Bronchial epithelial cell (primary cell): ENCODE data around the gene RHBDL3. TPM values are rescaled to one million over a fixed set of nuclear protein-coding genes. Genes with fewer than 3 reads are reported as not detected.

Experiments used
- DNase-seq: peaks from one replicate; pipeline ENCODE4 v3.0.0-alpha.2; 2010; ENCODE audit warnings: low read depth
- FAIRE-seq: peaks from 2 replicates; lab custom pipeline; 2011; peaks lifted over from hg19 to GRCh38; lab: Jason Lieb, UNC
- H3K27me3 ChIP-seq: 2 replicates; pipeline ENCODE4 v1.5.1; 2011; ENCODE audit warnings: low read length; ENCODE audit not compliant: control insufficient read depth, insufficient read depth
- H3K36me3 ChIP-seq: 2 replicates; pipeline ENCODE4 v1.5.1; 2011; ENCODE audit warnings: low read length; ENCODE audit not compliant: control insufficient read depth, insufficient read depth
- H3K4me3 ChIP-seq: 2 replicates; pipeline ENCODE4 v1.5.1; 2011; ENCODE audit warnings: mild to moderate bottlenecking, low read depth, low read length, control low read depth
- total RNA-seq: library from RNA; depleted of rRNA; stranded (reverse); fragments of >200 nt; gene quantifications from 2 replicates; pipeline ENCODE4 v1.2.1, GENCODE V29; 2014
- TF ChIP-seq, protein P1 (sequence below): IDR thresholded peaks from 2 replicates; pipeline ENCODE4 v1.5.1; 2011; ENCODE audit warnings: mild to moderate bottlenecking, moderate library complexity, low read length, control low read depth, inconsistent platforms; ENCODE audit not compliant: insufficient read depth, severe bottlenecking

The RHBDL3 gene
- total RNA-seq, 1 donor from 2014 or later, result not detected

- DNase-seq, result no peak
- H3K4me3 ChIP-seq, result no peak overlapping the region
- TF ChIP-seq, protein P1, sequence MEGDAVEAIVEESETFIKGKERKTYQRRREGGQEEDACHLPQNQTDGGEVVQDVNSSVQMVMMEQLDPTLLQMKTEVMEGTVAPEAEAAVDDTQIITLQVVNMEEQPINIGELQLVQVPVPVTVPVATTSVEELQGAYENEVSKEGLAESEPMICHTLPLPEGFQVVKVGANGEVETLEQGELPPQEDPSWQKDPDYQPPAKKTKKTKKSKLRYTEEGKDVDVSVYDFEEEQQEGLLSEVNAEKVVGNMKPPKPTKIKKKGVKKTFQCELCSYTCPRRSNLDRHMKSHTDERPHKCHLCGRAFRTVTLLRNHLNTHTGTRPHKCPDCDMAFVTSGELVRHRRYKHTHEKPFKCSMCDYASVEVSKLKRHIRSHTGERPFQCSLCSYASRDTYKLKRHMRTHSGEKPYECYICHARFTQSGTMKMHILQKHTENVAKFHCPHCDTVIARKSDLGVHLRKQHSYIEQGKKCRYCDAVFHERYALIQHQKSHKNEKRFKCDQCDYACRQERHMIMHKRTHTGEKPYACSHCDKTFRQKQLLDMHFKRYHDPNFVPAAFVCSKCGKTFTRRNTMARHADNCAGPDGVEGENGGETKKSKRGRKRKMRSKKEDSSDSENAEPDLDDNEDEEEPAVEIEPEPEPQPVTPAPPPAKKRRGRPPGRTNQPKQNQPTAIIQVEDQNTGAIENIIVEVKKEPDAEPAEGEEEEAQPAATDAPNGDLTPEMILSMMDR, result no peak
- H3K27me3 ChIP-seq, result no peaks in the 10 kb centered on the region
- no peak for FAIRE-seq
- no peaks in the 10 kb centered on the region for H3K36me3 ChIP-seq
Measured at GRCh38 chr17:32235588-32235987, 30.0 kb upstream of the RHBDL3 start.

GRCh38 chr17:32239456-32239855, 26.2 kb upstream of the RHBDL3 start:
- DNase-seq (no peak), FAIRE-seq (no peak)
- H3K27me3 ChIP-seq, result no peaks in the 10 kb centered on the region
- H3K4me3 ChIP-seq, result no peak overlapping the region
- H3K36me3 ChIP-seq, result no peaks in the 10 kb centered on the region
- TF ChIP-seq, protein P1, result no peak

DNA sequence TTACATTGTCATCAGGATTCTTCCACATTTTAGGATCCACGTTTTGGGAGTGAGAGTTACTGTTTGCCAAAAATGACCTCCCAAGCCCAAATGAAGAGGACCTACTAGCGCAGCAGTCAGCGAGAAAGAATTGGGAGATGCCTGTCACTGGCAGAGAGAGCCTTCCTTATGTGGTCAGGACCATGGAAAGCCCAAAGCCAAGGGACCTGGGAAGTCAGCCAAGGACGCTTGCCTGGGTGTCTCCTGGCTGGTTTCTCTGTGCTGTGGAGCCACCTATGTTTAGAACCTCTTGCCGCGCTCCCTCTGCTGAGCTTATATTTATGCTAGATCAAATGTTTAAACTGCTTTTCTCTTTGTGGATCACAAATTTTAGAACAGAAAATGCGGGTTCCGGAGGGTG, 24.9 kb upstream of the RHBDL3 start:
- TF ChIP-seq, protein P1, result no peak
- Histone ChIP-seq H3K4me3 (no peak overlapping the region), H3K27me3 (no peaks in the 10 kb centered on the region), H3K36me3 (no peaks in the 10 kb centered on the region)
- DNase-seq (no peak), FAIRE-seq (no peak)

DNA sequence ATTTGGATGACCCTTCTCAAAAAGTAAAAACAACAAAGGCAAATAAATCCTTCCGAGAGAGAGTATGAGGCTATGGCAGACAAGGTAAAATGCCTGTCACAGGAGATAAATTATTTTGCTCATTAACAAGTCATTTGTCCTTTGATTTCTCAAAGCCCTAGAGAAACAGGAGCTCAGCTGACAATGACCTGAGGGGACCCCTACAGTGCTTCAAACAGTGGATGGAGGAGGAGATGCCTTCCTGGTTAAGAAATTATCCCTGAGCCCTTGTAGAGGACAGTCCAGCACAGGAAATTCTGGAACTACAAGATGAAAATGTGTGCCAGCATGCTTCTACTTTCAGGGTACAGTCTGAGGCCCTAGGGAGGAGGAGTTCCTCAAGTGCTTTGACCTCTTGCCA, 24.0 kb upstream of the RHBDL3 start:
- Histone ChIP-seq H3K27me3 (no peaks in the 10 kb centered on the region), H3K4me3 (no peak overlapping the region), H3K36me3 (no peaks in the 10 kb centered on the region)
- FAIRE-seq (no peak), DNase-seq (no peak)
- TF ChIP-seq, protein P1, result no peak

DNA sequence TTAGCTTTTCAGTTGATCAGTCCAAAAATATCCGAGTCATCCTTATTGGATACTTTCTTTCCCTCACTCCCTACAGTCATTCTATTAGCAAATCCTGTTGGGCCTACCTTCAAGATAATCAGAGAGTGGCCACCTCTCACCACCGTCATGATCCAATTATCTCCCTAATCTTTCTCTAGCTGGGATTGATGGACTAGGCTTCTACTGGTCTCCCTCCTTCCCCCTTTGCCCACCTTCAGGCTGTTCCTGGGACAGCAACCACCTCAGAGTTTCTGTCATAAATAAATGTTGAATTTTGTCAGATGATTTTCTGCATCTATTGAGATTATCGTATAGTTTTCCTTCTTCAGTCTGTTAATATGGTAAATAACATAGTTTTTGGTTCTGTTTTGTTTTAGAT, 16.2 kb upstream of the RHBDL3 start:
- FAIRE-seq (no peak), DNase-seq (no peak)
- no peak overlapping the region for H3K4me3 ChIP-seq
- H3K27me3 ChIP-seq, result no peaks in the 10 kb centered on the region
- TF ChIP-seq, protein P1, result no peak
- H3K36me3 ChIP-seq, result no peaks in the 10 kb centered on the region

DNA sequence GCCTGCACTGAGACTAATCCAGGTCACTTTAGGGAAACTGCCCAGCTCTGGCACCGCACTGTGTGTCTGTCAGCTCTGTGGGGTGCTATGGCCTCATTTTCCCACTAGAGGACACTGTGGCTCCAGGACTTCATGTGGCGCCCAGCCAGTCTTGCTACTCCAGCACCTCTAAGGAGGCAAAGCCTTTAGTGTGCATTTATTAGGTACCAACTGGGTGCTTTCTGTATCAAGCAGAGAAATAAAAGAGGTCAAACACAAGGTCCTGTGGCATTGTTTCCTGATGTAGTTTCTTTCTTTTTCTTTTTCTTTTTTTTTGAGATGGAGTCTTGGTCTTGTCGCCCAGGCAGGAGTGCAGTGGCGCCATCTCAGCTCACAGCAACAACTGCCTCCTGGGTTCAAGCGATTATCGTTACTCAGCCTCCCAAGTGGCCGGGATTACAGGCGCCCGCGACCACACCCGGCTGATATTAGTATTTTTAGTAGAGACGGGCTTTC, 12.5 kb upstream of the RHBDL3 start:
- H3K36me3 ChIP-seq, result no peaks in the 10 kb centered on the region
- peaks cover 3% of the 10 kb centered on the region for H3K27me3 ChIP-seq
- FAIRE-seq (no peak), DNase-seq (peak; percentile 65)
- TF ChIP-seq, protein P1, result peak; percentile 98
- no peak overlapping the region for H3K4me3 ChIP-seq
